ENCODE data around the gene IMMP1L. TPM values are rescaled to one million over a fixed set of nuclear protein-coding genes. Genes with fewer than 3 reads are reported as not detected.

The IMMP1L gene
- total RNA-seq, 1 experiment from 2014 or later: 21.1 TPM

GRCh38 chr11:31487848-31488247 is 21.6 kb downstream of the IMMP1L start:
- BruUV-seq (replicated peaks): no TSS peak
- no peaks in the 10 kb centered on the region for H3K9me3 ChIP-seq (ENCODE audit: control insufficient read depth, insufficient read depth, low read depth, low read length)
- no peaks in the 10 kb centered on the region; the same call in 1 of the 2 replicates for H3K4me1 ChIP-seq (ENCODE audit: control insufficient read depth, insufficient read depth, low read length)
- in situ Hi-C loops (cut with HindIII; ENCODE audit: low pct_unique_long_range_greater_than_20kb, low sequenced_read_pairs) (no loop called here), intact Hi-C loops (cut with micrococcal nuclease; ENCODE audit: unreplicated experiment) (loop anchor here (5.0 kb wide), 1 partner anchor 384 kb away; no protein-coding TSS in a partner anchor)
- peak; percentile 66; the same call in 1 of the 2 replicates for ATAC-seq
- ChIA-PET POLR2A (no interaction called here), CTCF (no interaction called here)
- H3K4me3 ChIP-seq (ENCODE audit: low read depth in 2 of 2, low read length in 2 of 2): no peak overlapping the region
- no peak for DNase-seq (ENCODE audit: low read depth, low spot score)
- no peaks in the 10 kb centered on the region for H3K36me3 ChIP-seq (ENCODE audit: control insufficient read depth, insufficient read depth, low read length)
- TF ChIP-seq TCF7L2 (IDR thresholded peaks at IDR 0.05; ENCODE audit: low read depth, low read length) (no peak), CTCF (IDR thresholded peaks at IDR 0.05) (peak; percentile 47; the same call in 1 of the 2 replicates)
- no peak overlapping the region for H3K27ac ChIP-seq (ENCODE audit: low read length)
- no peaks in the 10 kb centered on the region for H3K27me3 ChIP-seq (ENCODE audit: control insufficient read depth, insufficient read depth, low read length)

- in situ Hi-C loops (cut with HindIII; ENCODE audit: low pct_unique_long_range_greater_than_20kb, low sequenced_read_pairs): no loop called here
- BruUV-seq (replicated peaks): no TSS peak
Measured at GRCh38 chr11:31484497-31484896, 24.9 kb downstream of the IMMP1L start.

More at GRCh38 chr11:31484497-31484896, 24.9 kb downstream of the IMMP1L start:
- Histone ChIP-seq H3K27ac (ENCODE audit: low read length) (no peak overlapping the region), H3K36me3 (ENCODE audit: control insufficient read depth, insufficient read depth, low read length) (no peaks in the 10 kb centered on the region), H3K9me3 (ENCODE audit: control insufficient read depth, insufficient read depth, low read depth, low read length) (no peaks in the 10 kb centered on the region), H3K4me3 (ENCODE audit: low read depth in 2 of 2, low read length in 2 of 2) (no peak overlapping the region), H3K27me3 (ENCODE audit: control insufficient read depth, insufficient read depth, low read length) (no peaks in the 10 kb centered on the region), H3K4me1 (ENCODE audit: control insufficient read depth, insufficient read depth, low read length) (no peaks in the 10 kb centered on the region; the same call in 1 of the 2 replicates)
- ChIA-PET CTCF (no interaction called here), POLR2A (no interaction called here)
- ATAC-seq: no peak
- no peak for TF ChIP-seq TCF7L2 (IDR thresholded peaks at IDR 0.05; ENCODE audit: low read depth, low read length)
- no peak for TF ChIP-seq CTCF (IDR thresholded peaks at IDR 0.05)
- TF ChIP-seq REST (IDR thresholded peaks at IDR 0.05; ENCODE audit: insufficient read depth in 1 of 2, low read depth in 2 of 2, low read length in 1 of 2): no peak
- TF ChIP-seq POLR2AphosphoS5 (IDR thresholded peaks at IDR 0.05; ENCODE audit: low read depth, low read length): no peak
- TF ChIP-seq SIN3A (IDR thresholded peaks at IDR 0.05; ENCODE audit: borderline replicate concordance, insufficient read depth, low read depth, low read length): no peak
- intact Hi-C loops (cut with micrococcal nuclease; ENCODE audit: unreplicated experiment): no loop called here
- DNase-seq (ENCODE audit: low read depth, low spot score): no peak

Data from Panc1 (cell line).